MCF 10A (cell line): ENCODE data around the gene PGLYRP3. TPM values are rescaled to one million over a fixed set of nuclear protein-coding genes. Genes with fewer than 3 reads are reported as not detected.
A peak's percentile ranks its signal among the peaks of the same experiment; 100 is the strongest.

ENCODE experiments used
- Bru-seq: library from RNA; stranded (reverse); fragments of 400-500 nt; gene quantifications from one replicate; lab custom pipeline; 2021; lab: Mats Ljungman, UMichigan
- BruChase-seq, 2 experiments: library from RNA; stranded (reverse); fragments of 400-500 nt; gene quantifications; one replicate each; lab custom pipeline; 2021; lab: Mats Ljungman, UMichigan
- BruUV-seq: library from RNA; stranded (reverse); fragments of 400-500 nt; replicated peaks from 2 replicates; lab custom pipeline; 2021; lab: Mats Ljungman, UMichigan
- CTCF ChIA-PET: fragments of 300-600 bp; sonication (Branson Sonifier 250); formaldehyde crosslinking; extraction: SDS; loops from one replicate; lab custom pipeline; 2021; ENCODE audit warnings: antibody characterized with exemption, inconsistent platforms; lab: Yijun Ruan, JAX
- POLR2A ChIA-PET: fragments of 300-600, 350-650 bp; sonication (Branson Sonifier 250); formaldehyde crosslinking; extraction: SDS; loops from one replicate; lab custom pipeline; 2020; ENCODE audit warnings: antibody characterized with exemption, inconsistent platforms; lab: Yijun Ruan, JAX
- DNase-seq: peaks from one replicate; pipeline ENCODE4 v3.0.0-alpha.2; 2018; ENCODE audit not compliant: unreplicated experiment
- H3K27ac Mint-ChIP-seq: one replicate; pipeline ENCODE4 v1.8.0; 2022; ENCODE audit warnings: mild to moderate bottlenecking, low read depth, mixed read lengths; ENCODE audit not compliant: unreplicated experiment
- H3K27me3 Mint-ChIP-seq: one replicate; pipeline ENCODE4 v1.8.0; 2022; ENCODE audit warnings: mixed read lengths; ENCODE audit not compliant: insufficient read depth, unreplicated experiment
- H3K36me3 Mint-ChIP-seq: one replicate; pipeline ENCODE4 v1.8.0; 2022; ENCODE audit warnings: mild to moderate bottlenecking, moderate library complexity, mixed read lengths; ENCODE audit not compliant: insufficient read depth, unreplicated experiment
- H3K4me1 Mint-ChIP-seq: one replicate; pipeline ENCODE4 v1.8.0; 2022; ENCODE audit warnings: mixed read lengths; ENCODE audit not compliant: insufficient read depth, unreplicated experiment
- H3K4me3 Mint-ChIP-seq: one replicate; pipeline ENCODE4 v1.8.0; 2022; ENCODE audit warnings: mild to moderate bottlenecking, moderate library complexity, mixed read lengths; ENCODE audit not compliant: unreplicated experiment
- H3K9me3 Mint-ChIP-seq: one replicate; pipeline ENCODE4 v1.8.0; 2022; ENCODE audit warnings: mixed read lengths; ENCODE audit not compliant: unreplicated experiment
- intact Hi-C: fragments of 100-400 bp; cut with micrococcal nuclease; formaldehyde crosslinking; loops from 2 replicates; pipeline ENCODE4 v1.14.1; 2022
- long read RNA-seq: library from polyadenylated mRNA; stranded (forward); transcript quantifications from one replicate; pipeline ENCODE4 v2.0.0, GENCODE V29; 2022
- total RNA-seq: library from RNA; stranded (reverse); gene quantifications from 2 replicates; pipeline ENCODE4 v1.2.3, GENCODE V29; 2022
- TF ChIP-seq, protein P1 (sequence below): fragments of 200-600 bp; IDR thresholded peaks from one replicate; pipeline ENCODE4 v1.8.0; 2022; ENCODE audit warnings: antibody characterized with exemption, mild to moderate bottlenecking; ENCODE audit not compliant: unreplicated experiment

PGLYRP3 gene, protein sequence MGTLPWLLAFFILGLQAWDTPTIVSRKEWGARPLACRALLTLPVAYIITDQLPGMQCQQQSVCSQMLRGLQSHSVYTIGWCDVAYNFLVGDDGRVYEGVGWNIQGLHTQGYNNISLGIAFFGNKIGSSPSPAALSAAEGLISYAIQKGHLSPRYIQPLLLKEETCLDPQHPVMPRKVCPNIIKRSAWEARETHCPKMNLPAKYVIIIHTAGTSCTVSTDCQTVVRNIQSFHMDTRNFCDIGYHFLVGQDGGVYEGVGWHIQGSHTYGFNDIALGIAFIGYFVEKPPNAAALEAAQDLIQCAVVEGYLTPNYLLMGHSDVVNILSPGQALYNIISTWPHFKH
- total RNA-seq: not detected in 2 replicates
- Bru-seq, nascent RNA: not detected
- BruChase-seq, experiment 1, labeled RNA remaining after a 6-hour chase: not detected
- BruChase-seq, experiment 2, labeled RNA remaining after a 2-hour chase: not detected
- long read RNA-seq: 0 reads

DNA sequence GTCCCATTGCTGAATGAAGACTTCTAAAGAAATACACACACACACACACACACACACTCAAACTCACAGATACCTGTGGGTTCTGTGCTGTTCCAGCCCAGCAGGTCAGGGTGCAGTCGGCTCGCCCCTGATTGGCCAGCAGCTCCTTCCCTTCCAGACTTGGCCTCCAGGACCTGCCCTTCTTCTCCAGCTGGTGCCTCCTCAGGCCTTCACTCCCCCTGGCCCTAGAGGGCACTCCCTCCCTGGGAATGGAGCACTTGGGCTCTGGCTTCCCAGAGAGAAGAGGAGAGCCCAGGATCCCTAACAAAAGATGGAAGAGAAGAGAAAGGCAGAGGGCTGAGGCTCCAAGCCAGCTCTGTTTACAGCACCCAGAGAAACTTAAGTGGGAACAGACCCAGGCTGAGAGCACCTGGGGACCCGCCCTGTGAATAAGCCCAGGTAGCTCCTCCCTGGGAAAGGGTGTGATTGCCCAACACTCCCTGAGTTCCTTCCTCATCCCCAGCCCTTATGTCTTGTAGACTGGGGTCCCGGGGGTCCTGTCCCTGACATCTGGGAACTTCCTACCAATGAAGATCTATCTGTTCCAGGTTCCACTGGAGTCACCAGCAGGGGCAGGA is at the start of gene PGLYRP3:
PGLYRP3 (minus strand) TSS at position 383 of the 617 bp plus-strand sequence. CDS start 2,287 bp downstream, outside the sequence.
- BruUV-seq: no TSS peak
- Mint-ChIP-seq H3K27me3 (peaks cover 50% of the 10 kb centered on the region), H3K27ac (no peak within 1 kb of the TSS), H3K9me3 (no peaks in the 10 kb centered on the region), H3K4me3 (no peak within 1 kb of the TSS), H3K4me1 (no peaks in the 10 kb centered on the region), H3K36me3 (no peaks in the 10 kb centered on the region)
- peak; percentile 21 for DNase-seq
- CTCF ChIA-PET: interaction anchor here (0.8 to 1.3 kb wide), 4 partner anchors 8 to 442 kb away, joined by 3 to 4 read pairs (median 3); no protein-coding TSS in a partner anchor
- TF ChIP-seq, protein P1, sequence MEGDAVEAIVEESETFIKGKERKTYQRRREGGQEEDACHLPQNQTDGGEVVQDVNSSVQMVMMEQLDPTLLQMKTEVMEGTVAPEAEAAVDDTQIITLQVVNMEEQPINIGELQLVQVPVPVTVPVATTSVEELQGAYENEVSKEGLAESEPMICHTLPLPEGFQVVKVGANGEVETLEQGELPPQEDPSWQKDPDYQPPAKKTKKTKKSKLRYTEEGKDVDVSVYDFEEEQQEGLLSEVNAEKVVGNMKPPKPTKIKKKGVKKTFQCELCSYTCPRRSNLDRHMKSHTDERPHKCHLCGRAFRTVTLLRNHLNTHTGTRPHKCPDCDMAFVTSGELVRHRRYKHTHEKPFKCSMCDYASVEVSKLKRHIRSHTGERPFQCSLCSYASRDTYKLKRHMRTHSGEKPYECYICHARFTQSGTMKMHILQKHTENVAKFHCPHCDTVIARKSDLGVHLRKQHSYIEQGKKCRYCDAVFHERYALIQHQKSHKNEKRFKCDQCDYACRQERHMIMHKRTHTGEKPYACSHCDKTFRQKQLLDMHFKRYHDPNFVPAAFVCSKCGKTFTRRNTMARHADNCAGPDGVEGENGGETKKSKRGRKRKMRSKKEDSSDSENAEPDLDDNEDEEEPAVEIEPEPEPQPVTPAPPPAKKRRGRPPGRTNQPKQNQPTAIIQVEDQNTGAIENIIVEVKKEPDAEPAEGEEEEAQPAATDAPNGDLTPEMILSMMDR: no peak
- POLR2A ChIA-PET: interaction anchor here (1.2 kb wide), 1 partner anchor 50 kb away, joined by 3 read pairs; no protein-coding TSS in a partner anchor
- intact Hi-C loops: no loop called here

DNA sequence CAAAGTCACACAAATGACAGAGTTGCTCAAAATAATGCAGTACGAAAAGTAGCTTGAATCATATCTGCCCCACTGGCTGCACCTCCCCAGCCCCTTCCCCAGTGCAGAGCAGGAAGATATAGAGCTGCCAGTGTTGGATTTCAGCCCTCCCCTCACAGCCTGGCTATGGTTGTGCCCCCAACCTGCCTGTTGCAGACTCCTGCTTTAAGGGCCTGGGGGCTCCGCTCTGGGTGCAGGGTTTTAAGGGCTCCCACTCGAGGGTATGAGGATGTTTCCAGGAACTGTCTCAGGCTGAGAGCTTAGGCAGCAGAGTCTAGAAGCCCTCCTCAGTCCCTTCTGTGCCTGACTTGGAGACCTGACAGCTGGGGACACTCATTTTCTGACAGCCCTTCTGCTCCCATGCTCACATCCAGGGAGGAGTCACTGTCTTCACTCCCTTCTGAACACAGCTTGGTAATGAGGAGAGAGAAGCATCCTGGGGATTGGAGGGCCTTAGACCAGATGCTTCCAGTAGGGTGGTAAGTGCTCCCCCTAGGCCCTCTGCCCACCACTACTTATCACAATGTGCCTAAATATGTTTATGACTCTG is 49.5 kb upstream of the PGLYRP3 start:
- CTCF ChIA-PET: interaction anchor here (0.9 to 28.2 kb wide), 3 partner anchors 9 to 134 kb away, joined by 3 to 1438 read pairs (median 52); no protein-coding TSS in a partner anchor
- Mint-ChIP-seq H3K9me3 (no peaks in the 10 kb centered on the region), H3K27me3 (no peaks in the 10 kb centered on the region), H3K4me3 (no peak overlapping the region), H3K36me3 (peaks cover 14% of the 10 kb centered on the region), H3K27ac (no peak overlapping the region), H3K4me1 (peaks cover 72% of the 10 kb centered on the region)
- BruUV-seq: no TSS peak
- POLR2A ChIA-PET: interaction anchor here (0.6 to 1.4 kb wide), 5 partner anchors 14 to 158 kb away, joined by 3 to 6 read pairs (median 4); partner anchors contain the start of gene S100A12
- DNase-seq: no peak
- TF ChIP-seq, protein P1: no peak
- intact Hi-C loops: no loop called here

DNA sequence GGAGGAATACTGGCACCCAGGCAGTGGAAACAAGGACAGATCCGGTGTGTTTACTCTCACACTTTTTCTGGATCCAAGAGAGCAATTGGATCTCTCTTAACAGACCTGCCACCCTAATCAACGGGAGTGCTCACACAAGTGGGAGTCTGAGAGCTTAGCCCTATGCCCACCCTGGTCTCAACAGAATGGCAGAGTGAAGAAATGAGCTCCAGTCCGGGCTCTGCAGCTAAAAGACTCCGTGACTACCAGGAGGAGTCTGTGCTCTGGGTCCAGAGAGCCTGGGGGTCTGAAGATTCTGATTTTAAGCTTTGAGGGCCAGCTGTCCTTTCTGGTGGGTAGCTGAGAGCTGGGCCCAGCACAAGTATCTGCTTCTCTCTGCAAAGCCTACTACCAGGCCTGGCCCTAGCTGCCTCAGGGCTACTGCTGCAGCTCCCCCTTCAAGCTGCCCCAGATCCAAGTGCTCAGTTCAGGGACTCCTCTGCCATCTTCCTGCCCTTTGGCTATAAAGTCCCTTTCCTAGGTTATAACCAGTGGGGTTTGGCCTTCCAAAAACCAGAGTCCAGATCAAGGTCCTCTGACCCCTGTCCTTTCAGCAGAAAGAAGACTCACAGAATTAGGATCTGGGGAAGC is 48.8 kb upstream of the PGLYRP3 start:
- Mint-ChIP-seq H3K36me3 (peaks cover 14% of the 10 kb centered on the region), H3K9me3 (no peaks in the 10 kb centered on the region), H3K4me1 (peaks cover 76% of the 10 kb centered on the region), H3K27me3 (no peaks in the 10 kb centered on the region), H3K4me3 (no peak overlapping the region), H3K27ac (no peak overlapping the region)
- POLR2A ChIA-PET: interaction anchor here (0.8 to 1.4 kb wide), 3 partner anchors 14 to 34 kb away, joined by 3 to 6 read pairs (median 4); partner anchors contain the start of gene S100A12
- TF ChIP-seq, protein P1: no peak
- DNase-seq: no peak
- no TSS peak for BruUV-seq
- CTCF ChIA-PET: interaction anchor here (0.5 to 28.2 kb wide), 4 partner anchors 9 to 210 kb away, joined by 3 to 1438 read pairs (median 28); no protein-coding TSS in a partner anchor
- intact Hi-C loops: no loop called here
